NK-92 (cell line): ENCODE data around the gene STK31.
"Not testable (repeated sequence)": the region's sequence is repeated elsewhere in the genome, so short reads cannot be mapped to it uniquely, and the experiment has no call there.

Source experiments
- DNase-seq: peaks from one replicate; lab custom pipeline; 2025; ENCODE audit not compliant: unreplicated experiment; lab: John Stamatoyannopoulos, UW

The STK31 gene

DNA sequence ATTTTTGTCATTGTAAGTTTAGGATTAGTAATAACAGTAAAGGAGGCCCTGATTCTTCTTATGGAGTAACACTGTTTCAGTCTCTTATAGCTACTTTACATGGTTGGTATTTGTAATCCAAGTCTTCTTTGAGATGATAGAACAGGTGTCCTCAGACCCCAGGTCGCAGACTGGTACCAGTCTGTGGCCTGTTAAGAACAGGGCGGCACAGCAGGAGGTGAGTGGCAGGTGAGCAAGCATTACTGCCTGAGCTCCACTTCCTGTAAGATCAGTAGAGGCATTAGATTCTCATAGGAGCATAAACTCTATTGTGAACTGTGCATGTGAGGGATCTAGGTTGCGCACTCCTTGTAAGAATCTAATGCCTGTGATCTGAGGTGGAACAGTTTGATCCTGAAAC is 77.3 kb downstream of the STK31 start:
- DNase-seq, result no peak

DNA sequence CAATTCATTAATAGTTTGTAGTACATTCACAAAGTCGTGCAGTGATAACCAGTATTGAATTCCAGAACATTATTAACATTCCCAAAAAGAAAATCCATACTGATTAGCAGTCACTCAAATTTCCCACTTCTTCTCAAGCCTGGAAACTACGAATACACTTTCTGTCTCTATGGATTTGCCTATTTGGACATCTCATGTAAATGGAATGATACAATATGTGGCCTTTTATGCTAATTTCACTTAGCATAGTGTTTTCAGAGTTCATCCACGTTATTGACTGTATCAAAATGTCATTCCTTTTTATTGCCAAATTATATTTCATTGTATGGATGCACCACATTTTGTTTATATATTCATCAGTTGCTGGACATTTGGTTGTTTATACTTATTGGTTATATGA is 78.8 kb downstream of the STK31 start:
- DNase-seq, result no peak

DNA sequence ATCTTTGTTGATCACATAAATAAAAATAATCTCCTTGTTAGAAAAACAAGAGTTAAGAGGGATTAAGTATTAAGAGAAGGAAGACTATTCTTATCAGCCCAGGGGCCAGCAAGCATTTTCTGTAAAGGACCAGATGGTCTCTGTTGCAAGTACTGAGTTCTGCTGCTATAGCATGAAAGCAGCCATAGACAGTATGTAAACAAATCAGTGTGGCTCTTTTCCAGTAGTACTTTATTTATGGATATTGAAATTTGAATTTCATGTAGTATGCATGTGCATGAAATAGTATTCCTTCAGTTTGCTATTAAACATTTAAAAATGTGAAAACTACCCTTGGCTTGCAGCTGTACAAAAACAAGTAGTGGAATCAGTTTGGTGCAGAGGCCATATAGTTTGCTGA is 81.7 kb downstream of the STK31 start:
- no peak for DNase-seq

DNA sequence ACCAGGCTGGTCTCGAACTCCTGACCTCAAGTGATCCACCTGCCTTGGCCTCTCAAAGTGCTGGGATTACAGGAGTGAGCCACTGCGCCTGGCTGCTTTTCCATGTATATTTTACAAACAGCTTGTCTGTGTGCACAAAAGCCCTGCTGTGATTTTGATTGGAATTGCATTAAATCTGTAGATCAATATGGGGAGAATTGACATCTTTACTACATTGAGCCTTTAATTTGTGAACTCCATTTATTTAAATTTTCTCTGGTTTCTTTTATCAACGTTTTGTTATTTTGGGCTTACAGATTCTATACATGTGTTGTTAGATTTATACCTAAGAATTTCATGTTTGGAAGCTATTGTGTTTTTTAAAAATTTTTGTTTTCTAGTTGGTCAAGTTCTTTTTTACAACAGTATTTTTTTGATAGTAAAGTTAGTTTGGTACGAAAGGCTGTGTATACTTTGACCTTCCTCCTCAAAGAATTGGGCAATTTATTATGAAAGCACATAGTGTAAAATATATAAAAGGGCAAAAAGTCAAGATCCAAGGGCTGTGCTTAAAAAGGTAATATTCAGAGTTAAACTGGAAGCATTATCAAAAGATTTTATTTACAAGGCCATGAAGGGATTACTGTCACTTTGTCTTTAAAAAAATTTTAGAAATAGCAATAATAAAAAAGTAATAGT is 92.8 kb downstream of the STK31 start:
- DNase-seq, result no peak

DNA sequence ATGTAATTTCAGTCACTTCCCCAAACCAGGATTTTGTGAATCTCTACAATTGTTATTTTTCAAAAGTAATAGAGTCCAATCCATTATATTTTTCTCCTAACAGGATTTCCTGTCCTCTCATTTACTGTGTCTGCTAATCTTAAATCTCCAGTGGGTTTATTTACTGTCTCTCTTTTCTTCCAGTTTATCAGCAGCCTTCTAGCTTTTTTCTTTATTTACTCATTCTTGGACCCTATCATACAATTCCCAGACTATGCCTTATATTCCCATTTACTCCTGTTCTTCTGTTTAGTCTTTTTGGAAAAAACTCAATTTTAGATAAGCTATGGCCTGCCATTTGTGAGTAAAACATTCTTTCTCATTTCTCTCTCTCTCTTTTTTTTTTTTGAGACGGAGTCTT is 94.7 kb downstream of the STK31 start:
- no peak for DNase-seq

GRCh38 chr7:23808421-23808820 is 98.4 kb downstream of the STK31 start:
- DNase-seq, result no peak

DNA sequence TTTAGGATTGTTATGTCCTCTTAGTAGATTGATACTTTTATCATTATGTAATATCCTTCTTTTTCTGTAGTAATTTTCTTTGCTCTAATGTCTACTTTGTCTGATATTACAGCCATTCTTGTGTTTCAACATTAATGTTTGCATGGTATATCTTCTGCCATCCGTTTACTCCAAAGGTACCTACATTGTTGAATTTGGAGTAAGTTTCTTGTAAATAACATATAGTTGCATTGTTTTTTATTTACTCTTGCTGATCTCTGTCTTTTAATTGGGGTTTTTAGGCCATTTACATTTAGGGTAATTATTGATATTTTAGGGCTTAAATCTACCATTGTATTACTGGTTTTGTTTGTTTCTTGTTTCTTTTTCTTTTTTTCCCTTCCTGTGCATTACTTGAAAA is 100.1 kb downstream of the STK31 start:
- no peak for DNase-seq

GRCh38 chr7:23811540-23811939 is 101.5 kb downstream of the STK31 start:
- no peak for DNase-seq

GRCh38 chr7:23828125-23828524 is 118.1 kb downstream of the STK31 start:
- not testable (repeated sequence) for DNase-seq

DNA sequence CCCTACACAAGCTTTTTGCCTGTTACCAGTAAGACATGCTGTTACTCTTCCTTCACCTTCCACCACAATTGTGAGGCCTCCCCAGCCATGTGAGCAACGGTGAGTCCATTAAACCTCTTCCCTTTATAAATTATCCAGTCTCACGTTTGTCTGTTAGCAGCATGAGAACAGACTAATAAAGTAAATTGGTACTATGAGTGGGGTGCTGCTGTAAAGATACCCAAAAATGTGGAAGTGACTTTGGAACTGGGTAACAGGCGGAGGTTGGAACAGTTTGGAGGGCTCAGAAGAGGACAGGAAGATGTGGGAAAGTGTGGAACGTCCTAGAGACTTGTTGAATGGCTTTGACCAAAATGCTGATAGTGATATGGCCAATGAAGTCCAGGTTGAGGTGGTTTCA is 122.7 kb downstream of the STK31 start:
- DNase-seq, result not testable (repeated sequence)

DNA sequence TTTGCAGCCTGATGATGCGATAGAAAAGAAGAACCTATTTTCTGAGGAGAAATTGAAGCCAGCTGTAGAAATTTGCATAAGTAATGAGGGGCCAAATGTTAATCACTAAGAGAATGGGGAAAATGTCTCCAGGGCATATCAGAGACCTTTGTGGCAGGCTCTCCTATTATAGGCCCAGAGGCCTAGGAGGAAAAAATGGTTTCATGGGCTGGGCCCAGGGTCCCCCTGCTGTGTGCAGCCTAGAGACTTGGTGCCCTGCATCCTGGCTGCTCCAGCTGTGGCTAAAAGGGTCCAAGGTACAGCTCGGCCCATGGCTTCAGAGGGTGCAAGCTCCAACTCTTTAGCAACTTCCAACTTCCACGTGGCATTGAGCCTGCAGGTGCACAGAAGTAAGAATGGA is 123.4 kb downstream of the STK31 start:
- no peak for DNase-seq

DNA sequence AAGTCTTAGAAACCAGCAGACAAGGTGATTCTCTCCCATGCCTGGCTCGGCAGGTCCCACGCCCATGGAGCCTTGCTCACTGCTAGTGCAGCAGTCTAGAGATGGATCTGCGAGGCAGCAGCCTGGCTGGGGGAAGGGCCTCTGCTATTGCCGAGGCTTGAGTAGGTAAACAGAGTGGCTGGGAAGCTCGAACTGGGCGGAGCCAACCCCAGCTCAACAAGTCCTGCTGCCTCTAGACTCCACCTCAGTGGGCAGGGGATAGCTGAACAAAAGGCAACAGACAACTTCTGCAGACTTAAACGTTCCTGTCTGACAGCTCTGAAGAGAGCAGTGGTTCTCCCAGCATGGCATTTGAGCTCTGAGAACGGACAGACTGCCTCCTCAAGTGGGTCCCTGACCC is 134.8 kb downstream of the STK31 start:
- DNase-seq, result not testable (repeated sequence)

GRCh38 chr7:23852135-23852534 is 142.1 kb downstream of the STK31 start:
- DNase-seq, result no peak

- DNase-seq, result no peak
These were observed 143.0 kb downstream of the STK31 start for GRCh38 chr7:23852988-23853387.

GRCh38 chr7:23863209-23863787 is 153.3 kb downstream of the STK31 start:
- no peak for DNase-seq

DNA sequence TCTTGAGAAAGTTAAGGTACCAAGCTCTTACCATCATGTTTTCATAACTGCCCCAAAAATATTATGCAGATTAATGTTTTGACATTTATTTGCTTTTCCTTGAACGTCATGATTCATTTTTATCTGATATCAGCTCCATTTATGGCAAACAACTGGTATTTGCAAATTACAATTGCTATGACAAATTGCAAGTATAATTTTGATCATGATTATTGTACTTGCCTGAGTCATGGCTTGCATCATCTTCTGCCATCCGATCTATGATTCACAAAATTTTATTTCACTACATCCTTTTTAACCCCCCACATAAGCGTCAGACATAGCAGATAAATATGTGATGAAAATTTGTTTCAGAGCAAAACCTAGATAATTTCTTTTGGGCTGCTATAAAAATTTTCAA is 155.0 kb downstream of the STK31 start:
- no peak for DNase-seq

DNA sequence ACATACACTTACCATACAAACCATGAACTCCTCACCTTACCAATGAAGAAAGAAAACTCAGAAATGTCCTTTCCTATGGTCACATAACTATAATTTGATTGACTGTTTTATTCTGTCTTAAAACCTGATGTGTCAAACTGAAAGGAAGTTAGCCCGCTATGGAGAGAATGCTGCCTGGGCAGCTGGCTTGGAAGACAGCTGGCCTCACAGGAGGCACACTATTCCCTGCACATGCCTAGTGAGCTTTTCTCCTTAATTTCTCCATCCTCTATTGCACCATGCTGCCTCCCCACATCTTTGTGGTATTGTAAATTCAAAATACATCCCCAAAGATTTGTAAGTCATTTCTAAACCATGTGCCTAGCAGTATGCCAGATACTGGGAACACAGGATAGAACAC is 163.3 kb downstream of the STK31 start:
- DNase-seq, result no peak

GRCh38 chr7:23876526-23876925 is 166.5 kb downstream of the STK31 start:
- not testable (repeated sequence) for DNase-seq
